PC-3 (cell line): ENCODE data around the gene KIF21A. TPM values are rescaled to one million over a fixed set of nuclear protein-coding genes. Genes with fewer than 3 reads are reported as not detected.

Experiments
- ATAC-seq: fragments of 200-7000 bp; cut with Tn5 transposase; 2 replicates; pipeline ENCODE4 v1.9.1; 2020; ENCODE audit warnings: mild to moderate bottlenecking, moderate library complexity
- BruUV-seq: library from RNA; stranded (reverse); fragments of 400-500 nt; replicated peaks from 2 replicates; lab custom pipeline; 2021; lab: Mats Ljungman, UMichigan
- CTCF ChIA-PET: fragments of 300-600 bp; sonication (Branson Sonifier 250); formaldehyde crosslinking; loops from one replicate; lab custom pipeline; 2022; ENCODE audit warnings: antibody characterized with exemption; lab: Charles Lee
- POLR2A ChIA-PET: fragments of 300-600 bp; sonication (Branson Sonifier 250); formaldehyde crosslinking; loops from one replicate; lab custom pipeline; 2022; ENCODE audit warnings: antibody characterized with exemption; ENCODE audit not compliant: unreplicated experiment; lab: Charles Lee
- DNase-seq: peaks from one replicate; pipeline ENCODE4 v3.0.0-alpha.2; 2015
- H2AFZ ChIP-seq: fragments of 300-600 bp; sonication (generic); 2 replicates; pipeline ENCODE4 v1.6.0; 2016; ENCODE audit warnings: antibody characterized with exemption, low read length
- H3F3A ChIP-seq: fragments of 300-600 bp; sonication (generic); one replicate; pipeline ENCODE4 v1.6.0; 2017; ENCODE audit warnings: antibody characterized with exemption, low read length, control low read depth, mild to moderate bottlenecking; ENCODE audit not compliant: unreplicated experiment
- H3K27ac ChIP-seq: fragments of 300-600 bp; sonication (generic); 2 replicates; pipeline ENCODE4 v1.5.1; 2016; ENCODE audit warnings: mild to moderate bottlenecking, low read length
- H3K27me3 ChIP-seq: fragments of 300-600 bp; sonication (generic); 2 replicates; pipeline ENCODE4 v1.6.1; 2016; ENCODE audit warnings: low read length, mixed read lengths
- H3K36me3 ChIP-seq: fragments of 300-600 bp; sonication (generic); 2 replicates; pipeline ENCODE4 v1.6.1; 2016; ENCODE audit warnings: low read depth, mixed run types, low read length, mixed read lengths
- H3K4me1 ChIP-seq: fragments of 300-600 bp; sonication (generic); 2 replicates; pipeline ENCODE4 v1.5.1; 2016; ENCODE audit warnings: low read length; ENCODE audit not compliant: insufficient read depth
- H3K4me2 ChIP-seq: fragments of 300-600 bp; sonication (generic); 2 replicates; pipeline ENCODE4 v1.6.0; 2016; ENCODE audit warnings: low read length
- H3K4me3 ChIP-seq: fragments of 300-600 bp; sonication (generic); 2 replicates; pipeline ENCODE4 v1.5.1; 2016; ENCODE audit warnings: mild to moderate bottlenecking, low read length, mixed read lengths
- H3K79me2 ChIP-seq: fragments of 300-600 bp; sonication (generic); 2 replicates; pipeline ENCODE4 v1.6.1; 2017; ENCODE audit warnings: low read length, mixed read lengths
- H3K9ac ChIP-seq: fragments of 300-600 bp; sonication (generic); 2 replicates; pipeline ENCODE4 v1.6.0; 2016; ENCODE audit warnings: mild to moderate bottlenecking, low read length
- H3K9me2 ChIP-seq: fragments of 300-600 bp; sonication (generic); replicated peaks from 2 replicates; pipeline ENCODE4 v1.6.1; 2016; ENCODE audit warnings: mixed run types, low read length, mixed read lengths
- H3K9me3 ChIP-seq: fragments of 300-600 bp; sonication (generic); 2 replicates; pipeline ENCODE4 v1.6.1; 2016; ENCODE audit warnings: low read length, mixed read lengths
- H4K20me1 ChIP-seq: fragments of 300-600 bp; sonication (generic); 2 replicates; pipeline ENCODE4 v1.6.1; 2016; ENCODE audit warnings: low read length, mixed read lengths
- EZH2 ChIP-seq: fragments of 300-600 bp; sonication (generic); IDR thresholded peaks from one replicate; pipeline ENCODE4 v1.6.1; 2017; ENCODE audit warnings: antibody characterized with exemption, mild to moderate bottlenecking, low read length; ENCODE audit not compliant: unreplicated experiment
- EZH2phosphoT487 ChIP-seq: fragments of 300-600 bp; sonication (generic); IDR thresholded peaks from 2 replicates; pipeline ENCODE4 v1.6.1; 2018; ENCODE audit warnings: mild to moderate bottlenecking, antibody characterized with exemption, low read length, borderline replicate concordance
- intact Hi-C: fragments of 100-400 bp; cut with micrococcal nuclease; formaldehyde crosslinking; loops from 2 replicates; pipeline ENCODE4 v1.9.0; 2023
- total RNA-seq: library from RNA; depleted of rRNA; stranded (reverse); fragments of >200 nt; gene quantifications from 2 replicates; pipeline ENCODE4 v1.2.3, GENCODE V29; 2014; rRNA removed

Gene KIF21A
- total RNA-seq, 1 experiment from 2014 or later = 25.1 TPM

GRCh38 chr12:39252628-39253027, 190.3 kb downstream of the KIF21A start:
- intact Hi-C loops = no loop called here
- ChIA-PET POLR2A (no interaction called here), CTCF (no interaction called here)
- no peaks in the 10 kb centered on the region for H3K36me3 ChIP-seq
- no peaks in the 10 kb centered on the region for H3K79me2 ChIP-seq
- H3K4me1 ChIP-seq = no peaks in the 10 kb centered on the region
- BruUV-seq = no TSS peak
- H2AFZ ChIP-seq = no peak overlapping the region
- ATAC-seq (no peak), DNase-seq (no peak)
- H3K4me3 ChIP-seq = no peak overlapping the region
- TF ChIP-seq EZH2 = no peak
- no peak for TF ChIP-seq EZH2phosphoT487
- H3K27ac ChIP-seq = no peak overlapping the region
- no peak overlapping the region for H3K9ac ChIP-seq
- H3K9me3 ChIP-seq = no peaks in the 10 kb centered on the region
- no peaks in the 10 kb centered on the region for H3K9me2 ChIP-seq
- H3K4me2 ChIP-seq = no peak overlapping the region
- H3F3A ChIP-seq = no peaks in the 10 kb centered on the region
- no peaks in the 10 kb centered on the region for H3K27me3 ChIP-seq
- no peaks in the 10 kb centered on the region for H4K20me1 ChIP-seq

Other genes with a start within 250 kb of the KIF21A start
- gene ABCD2, start 176.7 kb upstream of the KIF21A start, total RNA-seq = not detected in 2 replicates